ENCODE measurements around the gene ZNF485.
A peak's percentile ranks its signal among the peaks of the same experiment; 100 is the strongest.
"Not testable (repeated sequence)": the region's sequence is repeated elsewhere in the genome, so short reads cannot be mapped to it uniquely, and the experiment has no call there.

ZNF485 gene

GRCh38 chr10:43606323-43607198 is at the start of gene ZNF485:
ZNF485 (plus strand) TSS chr10:43606438; CDS start chr10:43607051, 613 bp downstream.
- peak; percentile 35 for DNase-seq (ENCODE audit: low read depth, low spot score)

- no peak for DNase-seq (ENCODE audit: low read depth, low spot score)
Measured at GRCh38 chr10:43557214-43557613, 49.0 kb upstream of the ZNF485 start.

GRCh38 chr10:43569681-43570080 is 36.6 kb upstream of the ZNF485 start:
- no peak for DNase-seq (ENCODE audit: low read depth, low spot score)

GRCh38 chr10:43570971-43571370 is 35.3 kb upstream of the ZNF485 start:
- no peak for DNase-seq (ENCODE audit: low read depth, low spot score)

- DNase-seq (ENCODE audit: low read depth, low spot score), result no peak
Measured at GRCh38 chr10:43573250-43574000, 32.8 kb upstream of the ZNF485 start.

GRCh38 chr10:43574001-43574892 is 32.0 kb upstream of the ZNF485 start, which contains the start of gene ZNF239:
ZNF239 (minus strand) TSS chr10:43574616; CDS start chr10:43558079, 16,537 bp downstream.
- peak; percentile 61 for DNase-seq (ENCODE audit: low read depth, low spot score)

GRCh38 chr10:43574906-43575305 is 31.3 kb upstream of the ZNF485 start:
- DNase-seq (ENCODE audit: low read depth, low spot score), result no peak

- no peak for DNase-seq (ENCODE audit: low read depth, low spot score)
Measured at GRCh38 chr10:43576062-43576461, 30.2 kb upstream of the ZNF485 start.

- no peak for DNase-seq (ENCODE audit: low read depth, low spot score)
Measured at GRCh38 chr10:43576580-43576979, 29.7 kb upstream of the ZNF485 start.

GRCh38 chr10:43584051-43584450 is 22.2 kb upstream of the ZNF485 start:
- DNase-seq (ENCODE audit: low read depth, low spot score), result no peak

GRCh38 chr10:43585046-43585445 is 21.2 kb upstream of the ZNF485 start:
- DNase-seq (ENCODE audit: low read depth, low spot score), result no peak

- DNase-seq (ENCODE audit: low read depth, low spot score), result no peak
Measured at GRCh38 chr10:43585981-43586729, 20.1 kb upstream of the ZNF485 start.

GRCh38 chr10:43586730-43587115 is 19.5 kb upstream of the ZNF485 start:
- DNase-seq (ENCODE audit: low read depth, low spot score), result not testable (repeated sequence)

GRCh38 chr10:43591303-43591904 is 14.8 kb upstream of the ZNF485 start:
- DNase-seq (ENCODE audit: low read depth, low spot score), result no peak

- peak; percentile 4 for DNase-seq (ENCODE audit: low read depth, low spot score)
Measured at GRCh38 chr10:43594944-43595589, 11.2 kb upstream of the ZNF485 start.

GRCh38 chr10:43595739-43596298 is 10.4 kb upstream of the ZNF485 start:
- peak; percentile 3 for DNase-seq (ENCODE audit: low read depth, low spot score)

GRCh38 chr10:43596546-43596945 is 9.7 kb upstream of the ZNF485 start:
- DNase-seq (ENCODE audit: low read depth, low spot score), result no peak

GRCh38 chr10:43598446-43598845 is 7.8 kb upstream of the ZNF485 start:
- no peak for DNase-seq (ENCODE audit: low read depth, low spot score)

- no peak for DNase-seq (ENCODE audit: low read depth, low spot score)
Measured at GRCh38 chr10:43599333-43599732, 6.9 kb upstream of the ZNF485 start.

- not testable (repeated sequence) for DNase-seq (ENCODE audit: low read depth, low spot score)
Measured at GRCh38 chr10:43601576-43601975, 4.7 kb upstream of the ZNF485 start.
